HL-60/S4 treated with retinoic acid at 250 ng/mL for 4 days and 3 days (cell line): ENCODE results near the gene SCYGR1.
"Not testable (repeated sequence)": the region's sequence is repeated elsewhere in the genome, so short reads cannot be mapped to it uniquely, and the experiment has no call there.

ENCODE experiments used
- in situ Hi-C: fragments of 300-500 bp; cut with MboI; formaldehyde crosslinking; loops from 2 replicates; pipeline ENCODE4 v1.7.0; 2022; ENCODE audit warnings: low sequenced_read_pairs

SCYGR1 gene

DNA sequence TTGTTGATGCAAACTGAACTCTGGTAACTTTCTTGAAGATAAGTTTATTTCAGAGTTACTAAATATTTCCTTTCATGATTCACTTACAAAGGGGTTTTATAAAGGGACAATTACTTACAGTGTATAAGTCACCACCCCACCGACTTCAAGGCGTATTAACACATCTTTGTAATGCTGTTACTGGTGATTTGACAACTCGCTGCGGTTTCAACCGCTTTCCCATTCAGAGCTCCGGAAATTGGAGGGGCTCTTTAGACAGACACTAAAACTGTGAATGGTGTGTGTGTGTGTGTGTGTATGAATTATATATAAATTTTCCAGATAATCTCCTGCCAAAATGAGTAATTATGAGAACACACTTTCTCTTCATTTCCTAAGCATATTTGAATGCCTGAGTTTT lies 13.6 kb downstream of the SCYGR1 start:
- in situ Hi-C loops: no loop called here

DNA sequence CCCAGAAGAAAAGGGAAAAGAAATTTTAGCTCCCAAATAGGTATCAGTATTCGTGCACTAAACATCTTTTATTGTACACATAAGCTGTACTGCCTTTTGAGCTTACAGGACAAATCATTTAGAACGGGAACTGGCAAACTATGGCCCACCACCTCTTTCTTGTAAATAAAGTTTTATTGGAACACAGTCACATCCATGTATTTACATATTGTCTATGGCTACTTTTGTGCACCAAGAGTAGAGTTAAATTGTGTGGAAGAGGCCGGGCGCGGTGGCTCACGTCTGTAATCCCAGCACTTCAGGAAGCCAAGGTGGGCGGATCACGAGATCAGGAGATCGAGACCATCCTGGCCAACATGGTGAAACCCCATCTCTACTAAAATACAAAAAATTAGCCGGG lies 14.4 kb downstream of the SCYGR1 start:
- in situ Hi-C loops: no loop called here

DNA sequence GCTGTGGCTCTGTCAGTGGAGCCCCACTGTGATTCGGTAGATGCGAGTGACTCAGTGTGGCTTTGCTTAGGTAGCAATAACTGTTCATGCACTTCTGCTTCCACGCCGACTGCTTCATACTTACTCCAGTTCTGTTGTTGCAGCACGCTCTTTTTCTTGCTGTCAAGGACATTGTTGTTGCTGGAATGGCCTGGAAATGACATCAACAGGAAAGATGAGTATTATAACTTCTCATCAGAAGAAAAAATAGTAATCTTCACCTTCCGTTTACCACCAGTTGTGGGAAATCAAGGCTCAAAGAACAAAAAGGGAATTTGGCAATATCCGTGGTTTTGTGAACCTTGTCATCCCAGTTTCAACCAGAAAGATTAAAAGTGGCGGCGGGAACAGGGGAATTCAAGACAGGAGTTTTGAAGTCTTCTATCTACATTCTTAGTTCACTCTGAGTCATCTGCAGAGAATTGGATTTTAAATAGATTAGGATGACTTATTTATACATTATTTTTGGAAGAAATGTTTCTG lies 16.9 kb downstream of the SCYGR1 start:
- in situ Hi-C loops: no loop called here

DNA sequence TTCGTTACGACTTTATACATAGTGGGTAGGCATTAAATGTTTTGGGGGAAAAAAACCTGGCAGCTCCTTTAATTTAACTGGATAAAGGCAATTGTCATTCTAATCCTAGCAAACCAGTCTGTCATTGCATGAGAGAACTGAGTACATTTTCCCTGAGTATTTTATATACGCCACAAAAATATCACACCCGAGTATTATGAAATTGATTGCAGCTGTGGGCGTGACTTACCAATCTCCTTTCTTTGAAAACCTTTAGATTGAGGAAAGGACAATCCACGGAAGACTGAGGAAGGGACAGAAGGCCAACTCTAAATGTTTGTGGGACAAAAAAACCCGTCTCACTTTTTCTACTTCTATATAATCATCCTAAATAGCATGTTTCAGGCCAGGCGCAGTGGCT lies 17.7 kb downstream of the SCYGR1 start:
- in situ Hi-C loops: no loop called here

DNA sequence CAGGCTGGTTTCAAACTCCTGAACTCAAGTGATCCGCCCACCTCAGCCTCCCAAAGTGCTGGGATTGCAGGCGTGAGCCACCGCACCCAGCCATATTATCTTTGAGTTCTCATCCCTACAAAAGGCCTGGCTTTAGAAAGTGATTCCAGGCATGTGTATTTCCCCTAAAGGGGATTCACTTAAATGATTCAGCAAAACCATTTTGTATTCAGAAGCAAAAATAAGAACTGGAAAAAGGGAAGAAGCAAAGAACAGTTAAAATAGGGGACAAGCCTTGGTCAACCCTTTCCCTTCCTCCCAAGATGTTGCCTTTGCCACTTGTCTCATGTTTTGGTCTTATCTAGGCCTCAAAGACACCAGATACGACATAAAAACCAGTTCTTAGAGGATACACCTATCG lies 19.2 kb downstream of the SCYGR1 start:
- in situ Hi-C loops: no loop called here

DNA sequence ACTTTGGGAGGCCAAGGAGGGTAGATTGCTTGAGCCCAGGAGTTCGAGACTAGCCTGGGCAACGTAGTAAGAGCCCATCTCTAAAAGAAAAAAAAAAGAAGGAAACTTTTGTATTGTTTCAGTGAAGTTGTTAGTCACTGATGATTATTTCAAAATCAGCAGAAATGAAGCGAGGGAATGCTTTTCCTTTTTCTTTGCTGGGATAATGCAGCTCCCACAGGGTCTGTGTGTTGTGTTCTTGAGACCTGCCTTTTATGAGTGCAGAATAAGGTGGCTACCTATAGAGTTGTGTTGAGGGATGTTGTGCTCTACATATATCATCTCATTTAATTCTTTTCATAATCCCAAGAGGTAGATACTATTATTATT lies 20.3 kb downstream of the SCYGR1 start:
- in situ Hi-C loops: no loop called here

DNA sequence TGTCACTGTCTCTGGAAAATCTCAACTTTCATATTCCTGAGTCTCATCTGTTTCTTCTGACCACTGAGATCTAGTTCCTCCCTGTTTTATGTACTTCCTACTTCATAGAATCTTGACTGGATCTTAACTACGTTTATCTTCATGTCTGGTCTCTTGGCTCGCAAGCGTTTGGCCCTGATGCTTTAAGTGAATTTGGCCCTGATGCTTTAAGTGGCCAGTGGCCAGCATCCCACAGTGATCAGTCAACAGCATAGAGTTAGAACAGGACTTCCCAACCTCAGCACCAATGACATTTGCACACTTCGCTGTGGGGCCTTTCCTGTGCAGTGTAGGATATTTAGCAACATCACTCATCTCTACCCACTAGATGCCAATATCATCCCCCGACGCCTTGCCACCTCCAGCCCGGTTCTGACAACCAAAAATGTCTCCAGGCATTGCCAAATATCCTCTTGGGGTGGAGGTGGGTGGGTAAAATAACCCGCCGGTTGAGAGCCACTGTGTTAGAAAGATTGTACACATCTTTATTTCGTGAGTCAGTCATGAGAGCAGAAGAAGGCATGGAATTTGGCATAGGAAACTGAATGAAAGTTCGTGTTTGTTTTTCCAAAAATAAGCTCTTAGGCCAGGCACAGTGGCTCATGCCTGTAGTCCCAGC lies 20.9 kb downstream of the SCYGR1 start:
- in situ Hi-C loops: no loop called here

DNA sequence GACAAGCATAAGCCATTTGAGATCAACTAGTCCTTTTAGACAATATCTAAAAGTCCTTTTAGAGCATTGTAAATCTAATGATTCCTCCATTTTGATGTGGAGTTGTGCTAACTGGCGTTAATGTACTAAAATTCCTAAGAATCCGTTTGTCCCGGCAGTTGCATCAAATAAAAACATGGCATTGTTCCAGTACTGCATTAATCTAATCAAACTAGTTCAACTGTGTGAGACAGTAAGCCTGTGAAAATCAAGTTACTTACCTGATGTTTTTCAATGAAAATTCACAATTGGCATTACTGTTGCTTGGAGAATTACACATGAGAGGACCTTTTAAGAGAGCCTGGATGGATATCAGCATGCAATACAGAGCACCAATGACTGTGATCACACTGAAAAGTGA lies 21.9 kb downstream of the SCYGR1 start:
- in situ Hi-C loops: no loop called here

DNA sequence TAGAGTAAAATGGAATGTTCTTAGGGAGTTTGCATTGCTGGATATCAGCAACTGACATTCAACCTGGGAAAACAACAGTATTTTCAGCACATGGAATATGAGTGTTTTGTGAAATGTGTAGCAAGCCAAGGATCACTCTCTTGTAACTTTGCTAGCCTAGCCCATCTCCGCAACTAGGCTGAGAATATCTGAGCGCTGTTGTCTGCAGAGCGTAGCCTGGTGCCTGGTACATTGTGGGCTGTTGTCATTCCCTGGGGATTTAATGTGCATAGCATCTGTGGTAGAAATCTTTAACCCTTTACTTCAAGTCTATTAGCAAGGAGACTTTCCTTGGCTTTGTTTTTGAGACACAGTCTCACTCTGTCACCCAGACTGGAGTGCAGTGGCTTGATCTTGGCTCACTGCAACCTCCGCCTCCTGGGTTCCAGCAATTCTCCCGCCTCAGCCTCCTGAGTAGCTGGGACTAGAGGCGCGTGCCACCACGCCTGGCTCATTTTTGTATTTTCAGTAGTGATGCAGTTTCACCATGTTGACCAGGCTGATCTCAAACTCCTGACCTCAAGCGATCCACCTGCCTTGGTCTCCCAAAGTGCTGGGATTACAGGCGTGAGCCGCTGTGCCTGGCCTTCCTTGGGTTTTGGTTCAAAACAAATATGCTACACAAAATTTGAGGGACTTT lies 23.0 kb downstream of the SCYGR1 start:
- in situ Hi-C loops: not testable (repeated sequence)

DNA sequence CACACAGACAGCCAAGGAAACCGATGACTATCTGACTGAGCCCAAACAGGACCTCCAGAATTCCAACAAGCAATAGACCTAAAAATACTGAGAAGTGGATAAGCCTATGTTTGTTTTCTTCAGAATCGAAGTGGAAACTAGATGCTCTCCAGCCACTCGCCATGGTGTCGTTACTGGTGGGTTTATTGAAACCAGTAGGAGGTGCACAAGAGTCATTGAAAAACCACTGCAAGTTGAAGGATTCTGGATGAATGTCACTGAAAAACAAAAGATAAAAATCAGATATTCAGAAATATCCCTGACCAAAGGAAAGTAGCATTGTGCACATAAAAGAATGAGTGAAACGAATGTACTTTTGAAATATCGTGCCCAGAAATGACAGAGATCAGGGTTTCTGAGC lies 24.0 kb downstream of the SCYGR1 start:
- in situ Hi-C loops: no loop called here

DNA sequence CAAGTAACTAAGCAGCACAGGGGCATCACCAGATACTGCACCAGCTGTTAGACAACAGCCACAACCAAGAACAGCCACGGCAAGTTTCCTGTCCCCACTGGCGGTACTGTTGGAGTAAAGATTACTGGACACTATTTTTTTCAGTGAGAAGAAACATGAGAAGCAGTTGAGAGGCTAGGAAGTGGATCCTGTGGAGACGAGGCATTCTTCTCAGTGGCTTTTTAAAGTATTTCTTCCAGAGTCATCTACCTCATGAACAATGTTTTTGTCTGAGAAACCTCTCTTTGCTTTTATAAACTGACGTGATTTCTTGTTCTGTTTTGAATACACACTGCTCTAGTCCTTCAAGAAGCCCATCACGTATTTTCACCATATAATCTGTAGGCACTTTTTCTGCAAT lies 27.4 kb downstream of the SCYGR1 start:
- in situ Hi-C loops: no loop called here

DNA sequence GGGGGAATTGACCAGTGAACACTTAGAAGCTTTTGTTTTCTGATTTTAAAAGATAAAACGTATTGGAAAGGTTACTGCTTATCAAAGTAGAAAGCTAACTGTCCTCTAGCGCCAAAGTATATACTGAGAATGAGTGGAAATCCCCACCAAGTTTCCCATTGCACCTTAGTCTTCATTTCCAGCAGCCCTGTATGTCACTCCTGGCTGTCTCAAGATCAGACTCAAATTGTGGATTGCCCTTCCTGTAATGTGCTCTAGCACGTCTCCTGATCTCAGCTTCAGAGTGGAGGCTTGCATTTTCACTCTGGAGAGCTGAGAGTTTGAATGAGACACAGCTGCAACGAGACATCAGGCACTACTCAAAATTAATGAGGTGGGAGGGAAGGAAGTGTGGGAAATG lies 36.1 kb downstream of the SCYGR1 start:
- in situ Hi-C loops: no loop called here

DNA sequence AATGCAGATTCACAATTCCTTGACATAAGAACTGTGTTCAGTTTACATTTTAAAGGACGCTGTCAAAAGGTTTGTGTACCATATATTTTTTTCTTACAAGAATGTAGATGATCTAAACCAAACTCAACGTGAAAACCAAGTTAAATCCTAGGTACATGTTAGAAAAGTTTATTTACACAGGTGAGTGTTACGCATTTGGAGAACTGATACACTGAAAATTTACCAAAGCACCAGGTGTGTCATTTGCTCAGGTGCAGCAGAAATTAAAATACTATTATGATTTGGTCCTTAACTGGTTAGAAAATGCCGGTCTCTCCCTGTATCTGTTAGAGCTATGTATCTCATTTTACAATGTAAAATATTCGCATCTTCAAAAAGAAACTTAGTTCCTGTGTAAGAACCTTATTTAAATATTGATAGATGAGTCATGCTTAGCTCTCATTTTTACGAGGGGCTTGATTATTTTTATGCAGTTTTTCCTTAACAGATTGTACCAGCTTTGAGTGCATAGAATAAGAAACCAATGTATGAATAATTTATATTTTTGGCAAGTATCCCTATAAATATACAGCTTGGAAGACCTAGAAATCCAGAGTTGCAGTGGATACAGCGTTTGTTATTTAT lies 37.6 kb downstream of the SCYGR1 start:
- in situ Hi-C loops: no loop called here

DNA sequence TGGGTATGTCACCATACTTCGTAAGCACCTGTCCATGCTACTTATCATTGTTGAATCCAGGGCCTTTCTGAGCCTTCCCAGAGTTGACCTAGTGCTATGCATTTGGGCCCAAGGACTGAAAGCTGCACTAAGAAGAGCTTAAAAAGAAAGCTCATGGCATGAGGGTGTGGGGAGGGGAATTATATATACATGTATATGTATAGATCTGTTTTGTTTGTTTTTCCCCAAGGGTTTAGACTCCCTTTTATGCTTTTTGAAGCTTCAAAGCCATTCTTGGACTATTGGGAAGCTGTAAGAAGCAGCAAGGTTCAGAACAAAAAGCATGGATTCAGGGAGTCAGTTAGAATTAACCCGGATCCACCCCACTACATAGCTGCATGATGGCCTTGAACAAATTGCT lies 39.4 kb downstream of the SCYGR1 start:
- in situ Hi-C loops: no loop called here

DNA sequence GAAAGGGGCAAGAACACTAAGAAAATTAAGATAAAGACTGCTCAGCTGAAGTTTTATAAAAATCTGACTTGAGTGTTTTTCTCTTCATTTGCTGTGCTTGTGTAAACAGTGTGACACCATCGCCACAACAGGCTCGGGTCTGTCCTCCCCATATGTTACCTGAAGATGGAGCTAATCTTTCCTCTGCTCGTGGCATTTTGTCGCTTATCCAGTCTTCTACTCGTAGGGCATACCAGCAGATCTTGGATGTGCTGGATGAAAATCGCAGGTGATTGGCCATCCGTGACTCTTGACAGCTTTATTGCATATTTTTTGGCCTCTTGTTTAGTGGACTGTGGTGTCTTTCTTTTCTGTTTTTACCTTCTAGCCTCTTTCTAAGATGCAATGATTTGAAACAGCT lies 40.6 kb downstream of the SCYGR1 start:
- in situ Hi-C loops: no loop called here

DNA sequence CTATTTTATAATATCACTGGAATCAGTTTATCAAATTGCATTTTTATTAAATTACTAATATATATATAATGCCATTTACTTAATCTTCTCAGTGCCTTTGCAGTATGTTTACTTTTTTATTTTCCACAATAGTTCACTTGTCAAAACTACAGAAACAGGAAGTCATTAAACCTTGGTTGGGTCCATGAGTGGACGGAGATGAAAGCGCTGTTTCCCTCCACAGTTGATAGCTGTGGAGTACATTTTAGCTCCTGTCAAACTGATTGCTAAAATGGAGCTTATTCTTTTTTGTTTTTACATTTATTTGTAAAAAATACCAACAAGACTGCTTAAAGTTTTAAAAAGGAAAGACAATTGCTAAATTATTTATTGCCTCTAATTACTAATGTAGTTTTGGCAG lies 43.5 kb downstream of the SCYGR1 start:
- in situ Hi-C loops: no loop called here

DNA sequence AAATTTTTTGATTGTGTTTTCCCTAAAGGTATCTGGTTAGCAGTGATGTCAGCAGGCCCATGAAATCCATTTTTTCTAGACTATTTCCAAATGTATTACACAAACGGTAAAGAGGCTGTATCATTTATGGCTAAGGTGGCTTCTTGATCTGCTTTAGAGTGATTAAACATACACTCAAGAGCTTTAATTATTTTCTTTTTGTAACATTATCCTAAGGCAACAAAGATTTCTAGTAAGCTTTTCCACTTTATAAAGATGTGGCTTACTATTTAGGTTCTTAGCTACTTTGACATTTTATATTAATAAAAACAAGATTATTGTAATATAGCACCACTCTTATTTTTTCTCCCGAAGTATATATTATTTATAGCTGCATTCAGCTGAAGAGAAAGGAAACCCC lies 46.2 kb downstream of the SCYGR1 start:
- in situ Hi-C loops: no loop called here

DNA sequence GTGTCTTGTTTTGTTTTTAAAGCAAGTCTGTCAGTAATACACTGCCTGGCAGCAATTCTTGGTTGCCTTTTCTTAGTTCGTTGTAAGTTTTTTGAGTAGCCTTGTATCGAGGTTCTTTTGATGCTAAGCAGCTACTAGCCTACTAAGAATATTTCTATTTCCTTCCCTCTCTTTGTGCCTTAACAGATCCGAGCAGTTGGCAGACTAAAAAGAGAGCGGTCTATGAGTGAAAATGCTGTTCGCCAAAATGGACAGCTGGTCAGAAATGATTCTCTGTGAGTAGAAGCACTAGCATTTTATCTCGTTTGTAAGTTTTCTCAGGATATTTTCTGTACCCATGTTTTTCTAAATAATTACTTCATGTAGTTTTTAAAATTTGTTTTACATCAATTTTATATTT lies 47.6 kb downstream of the SCYGR1 start:
- in situ Hi-C loops: no loop called here

DNA sequence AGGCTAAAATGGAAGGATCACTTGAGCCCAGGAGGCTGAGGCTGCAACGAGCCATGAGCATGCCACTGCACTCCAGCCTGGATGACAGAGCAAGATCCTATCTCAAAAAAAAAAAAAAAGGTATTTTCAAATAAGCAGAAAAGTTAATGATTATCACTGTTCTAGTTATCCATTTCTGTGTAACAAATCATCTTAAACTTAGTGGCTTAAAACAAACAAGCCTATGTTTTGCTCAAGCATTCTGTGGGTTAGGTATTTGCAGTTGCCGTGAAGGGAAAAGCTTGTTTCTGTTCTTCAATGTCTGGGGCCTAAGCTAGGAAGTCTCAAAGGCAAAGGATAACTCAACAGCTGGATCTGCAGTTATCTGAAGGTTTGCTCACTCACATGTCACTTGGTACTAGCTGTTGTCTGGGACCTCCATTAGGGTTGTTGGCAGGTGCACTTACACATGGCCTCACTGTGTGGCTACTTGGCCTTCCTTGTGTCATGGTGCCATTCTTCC lies 48.6 kb downstream of the SCYGR1 start:
- in situ Hi-C loops: no loop called here
